GM12875 (cell line): ENCODE data around the gene AMOTL1.

Experiments
- H3K4me3 ChIP-seq: one replicate; pipeline ENCODE4 v1.5.1; 2011; ENCODE audit warnings: low read depth, low read length, control low read depth
- CTCF ChIP-seq: IDR thresholded peaks from 2 replicates; pipeline ENCODE4 v1.5.1; 2011; ENCODE audit warnings: low read depth, mild to moderate bottlenecking, control low read depth, inconsistent platforms, low read length, moderate library complexity, borderline replicate concordance; ENCODE audit not compliant: insufficient read depth

The AMOTL1 gene

GRCh38 chr11:94861306-94861845 is 93.2 kb downstream of the AMOTL1 start:
- no peak for TF ChIP-seq CTCF

GRCh38 chr11:94862926-94863880 is 95.0 kb downstream of the AMOTL1 start:
- no peak overlapping the region for H3K4me3 ChIP-seq

More at GRCh38 chr11:94861306-94861845, 93.2 kb downstream of the AMOTL1 start:
- H3K4me3 ChIP-seq, result no peak overlapping the region

GRCh38 chr11:94864506-94865045 is 96.4 kb downstream of the AMOTL1 start:
- no peak for TF ChIP-seq CTCF
- no peak overlapping the region for H3K4me3 ChIP-seq

More at GRCh38 chr11:94862926-94863880, 95.0 kb downstream of the AMOTL1 start:
- TF ChIP-seq CTCF, result no peak

GRCh38 chr11:94866231-94866822 is 98.2 kb downstream of the AMOTL1 start:
- TF ChIP-seq CTCF, result no peak
- no peak overlapping the region for H3K4me3 ChIP-seq

- no peak for TF ChIP-seq CTCF
- no peak overlapping the region for H3K4me3 ChIP-seq
Measured at GRCh38 chr11:94866936-94867795, 99.0 kb downstream of the AMOTL1 start.

GRCh38 chr11:94868468-94868867 is 100.3 kb downstream of the AMOTL1 start:
- no peak overlapping the region for H3K4me3 ChIP-seq
- TF ChIP-seq CTCF, result no peak
